LNCAP (cell line): ENCODE measurements around the gene MCTP1.

ENCODE experiments used
- TF ChIP-seq, protein P1 (sequence below): fragments of 450-650 bp; IDR thresholded peaks from 2 replicates; pipeline ENCODE4 v1.5.1; 2017; ENCODE audit warnings: mild to moderate bottlenecking

MCTP1 gene

DNA sequence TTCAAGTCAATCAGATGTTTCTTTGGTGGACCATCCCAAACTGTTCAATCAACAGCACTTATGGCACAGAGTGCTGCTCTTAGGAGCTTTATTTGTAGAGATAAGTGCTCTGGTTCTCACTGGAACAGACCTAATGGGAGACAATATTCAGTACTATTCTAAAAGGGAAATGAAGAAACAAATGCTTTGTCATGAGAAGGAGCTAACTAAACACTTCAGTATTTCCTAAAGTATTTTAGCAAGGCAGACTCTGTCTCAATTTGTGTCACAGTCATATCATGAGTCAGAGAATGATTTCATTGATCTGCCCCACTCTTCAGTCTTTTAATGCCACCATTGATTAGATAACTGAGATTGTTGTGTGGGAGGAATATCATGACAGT is 491.1 kb downstream of the MCTP1 start:
- TF ChIP-seq, protein P1, sequence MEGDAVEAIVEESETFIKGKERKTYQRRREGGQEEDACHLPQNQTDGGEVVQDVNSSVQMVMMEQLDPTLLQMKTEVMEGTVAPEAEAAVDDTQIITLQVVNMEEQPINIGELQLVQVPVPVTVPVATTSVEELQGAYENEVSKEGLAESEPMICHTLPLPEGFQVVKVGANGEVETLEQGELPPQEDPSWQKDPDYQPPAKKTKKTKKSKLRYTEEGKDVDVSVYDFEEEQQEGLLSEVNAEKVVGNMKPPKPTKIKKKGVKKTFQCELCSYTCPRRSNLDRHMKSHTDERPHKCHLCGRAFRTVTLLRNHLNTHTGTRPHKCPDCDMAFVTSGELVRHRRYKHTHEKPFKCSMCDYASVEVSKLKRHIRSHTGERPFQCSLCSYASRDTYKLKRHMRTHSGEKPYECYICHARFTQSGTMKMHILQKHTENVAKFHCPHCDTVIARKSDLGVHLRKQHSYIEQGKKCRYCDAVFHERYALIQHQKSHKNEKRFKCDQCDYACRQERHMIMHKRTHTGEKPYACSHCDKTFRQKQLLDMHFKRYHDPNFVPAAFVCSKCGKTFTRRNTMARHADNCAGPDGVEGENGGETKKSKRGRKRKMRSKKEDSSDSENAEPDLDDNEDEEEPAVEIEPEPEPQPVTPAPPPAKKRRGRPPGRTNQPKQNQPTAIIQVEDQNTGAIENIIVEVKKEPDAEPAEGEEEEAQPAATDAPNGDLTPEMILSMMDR = no peak

DNA sequence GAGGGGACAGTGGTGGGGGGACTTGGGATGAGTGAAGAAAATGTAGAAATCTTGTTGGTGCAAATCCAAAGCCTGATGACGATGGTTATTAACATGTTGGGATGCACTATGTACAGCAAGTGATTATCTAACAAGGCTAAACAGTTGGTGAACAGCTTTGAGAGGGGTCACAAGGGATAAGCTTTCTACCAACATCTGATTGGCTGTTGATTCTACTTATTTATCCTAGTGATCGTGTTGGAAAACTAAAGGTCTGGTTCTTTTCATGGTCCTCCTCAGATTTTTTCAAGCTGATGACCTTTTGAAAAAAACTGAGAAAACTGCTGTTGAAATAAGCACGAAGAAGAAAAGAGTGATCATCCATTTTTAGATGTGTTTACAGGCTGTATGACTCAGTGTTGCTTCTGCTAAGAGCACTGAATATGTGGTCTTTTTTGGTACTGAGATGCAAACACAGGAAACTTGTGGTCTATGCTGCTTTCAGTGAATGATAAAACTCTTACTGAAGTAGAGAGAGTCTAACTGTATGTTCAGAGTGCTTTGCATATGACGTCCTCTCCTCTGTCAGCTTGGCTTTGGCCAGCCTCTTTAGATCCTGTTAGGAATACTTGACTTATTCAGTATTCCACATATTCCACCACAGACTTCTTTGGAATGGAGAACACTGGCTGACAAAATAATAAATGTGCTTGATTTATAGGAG is 491.6 kb downstream of the MCTP1 start:
- TF ChIP-seq, protein P1 = no peak

DNA sequence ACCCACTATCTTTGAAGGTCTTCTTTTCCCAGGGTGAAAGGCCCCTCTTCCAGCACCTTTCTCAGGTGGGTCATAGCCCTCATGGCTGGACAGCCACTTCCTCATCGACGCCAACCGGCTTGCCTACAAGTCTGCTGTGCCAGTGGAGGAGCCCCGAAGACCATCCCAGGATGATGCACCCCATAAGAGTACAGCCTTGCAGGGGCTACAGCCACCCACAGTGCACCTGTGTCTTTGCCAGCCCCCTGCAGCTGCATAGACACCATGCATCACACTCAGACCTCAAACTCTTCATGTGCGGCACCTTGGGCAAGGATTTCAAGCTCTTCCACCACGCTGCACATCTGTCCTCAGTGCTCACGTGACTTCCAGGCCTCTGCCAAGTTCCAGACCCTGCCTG is 493.1 kb downstream of the MCTP1 start:
- TF ChIP-seq, protein P1 = no peak

DNA sequence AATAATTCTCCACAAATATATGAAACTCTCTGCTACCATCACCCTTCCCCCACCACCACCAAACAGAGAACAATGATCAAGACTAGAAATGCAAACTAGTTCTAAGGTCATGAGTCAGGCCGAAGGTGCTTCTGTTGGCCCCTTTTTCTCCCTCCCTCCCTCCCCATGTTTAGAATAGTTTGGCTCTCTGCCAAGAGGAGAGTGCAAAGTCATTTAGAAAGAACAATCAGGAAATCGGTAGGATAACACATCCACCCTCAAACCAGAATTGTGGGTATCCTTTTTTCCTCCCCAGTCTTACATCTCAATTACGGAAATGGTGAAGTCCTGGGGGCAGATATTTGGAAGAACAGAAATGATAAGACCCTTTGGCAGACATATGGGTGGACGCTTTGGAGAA is 496.4 kb downstream of the MCTP1 start:
- TF ChIP-seq, protein P1 = no peak

DNA sequence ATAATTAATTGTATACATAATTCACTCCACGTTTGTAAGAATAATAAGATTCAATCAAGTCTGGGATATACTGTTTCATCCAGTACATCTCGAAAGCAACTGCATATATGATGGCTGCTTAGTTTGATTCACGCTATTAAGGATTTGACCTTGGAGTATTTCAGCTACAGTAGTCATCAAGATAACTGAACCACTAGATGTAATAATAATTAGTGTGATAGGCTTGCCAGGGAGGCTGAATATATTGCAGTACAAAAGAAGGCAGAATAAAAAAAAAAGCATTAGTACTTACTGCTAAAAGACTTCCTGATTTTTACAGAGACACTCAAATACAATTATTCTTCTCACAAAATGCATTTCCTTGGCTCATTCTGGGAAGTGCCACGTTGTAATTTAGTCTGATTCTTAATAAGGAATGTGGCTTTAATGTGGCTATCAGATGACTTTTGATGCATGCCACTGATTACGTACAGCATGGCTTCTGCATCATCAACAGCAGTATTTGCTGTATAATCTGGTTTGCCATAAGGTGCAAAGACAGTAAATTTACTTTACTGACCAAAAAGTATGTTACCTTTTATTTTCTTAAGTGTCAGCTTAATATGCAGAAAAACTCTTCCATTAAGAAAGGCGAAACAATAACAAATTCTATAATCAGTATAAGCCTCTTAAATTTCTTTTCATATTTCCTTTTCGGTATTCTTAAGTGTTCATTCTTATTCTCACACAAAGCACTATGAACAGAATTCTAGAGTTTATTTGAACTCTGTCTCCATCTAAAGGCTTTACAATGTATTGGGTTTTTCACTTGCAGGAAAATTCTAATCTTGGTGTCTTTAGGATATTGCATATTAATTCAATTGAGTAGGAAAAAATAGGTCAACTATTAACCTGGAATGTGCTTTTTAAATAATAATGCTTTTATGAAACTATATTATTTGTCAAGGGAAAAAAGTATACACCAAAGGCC is 500.1 kb downstream of the MCTP1 start:
- TF ChIP-seq, protein P1 = peak; percentile 41

DNA sequence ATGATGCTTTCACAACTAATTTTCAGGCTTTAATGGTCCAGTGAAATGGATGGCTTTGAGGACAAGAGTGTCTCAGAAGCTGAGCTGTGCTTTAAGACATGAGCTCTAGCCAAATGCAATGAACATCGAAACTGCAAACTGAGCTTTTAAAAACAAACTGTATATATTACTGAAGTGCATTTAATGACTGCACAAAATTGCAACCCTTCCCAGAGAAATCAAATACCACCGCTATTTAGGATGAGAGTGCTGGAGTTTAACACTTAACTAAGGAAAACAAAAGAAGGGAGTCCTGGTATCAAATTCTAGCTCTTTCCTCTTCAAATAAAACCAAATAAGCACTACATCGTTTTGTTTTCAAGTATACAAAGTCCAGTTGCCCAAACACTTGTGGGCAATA is 502.5 kb downstream of the MCTP1 start:
- TF ChIP-seq, protein P1 = no peak

DNA sequence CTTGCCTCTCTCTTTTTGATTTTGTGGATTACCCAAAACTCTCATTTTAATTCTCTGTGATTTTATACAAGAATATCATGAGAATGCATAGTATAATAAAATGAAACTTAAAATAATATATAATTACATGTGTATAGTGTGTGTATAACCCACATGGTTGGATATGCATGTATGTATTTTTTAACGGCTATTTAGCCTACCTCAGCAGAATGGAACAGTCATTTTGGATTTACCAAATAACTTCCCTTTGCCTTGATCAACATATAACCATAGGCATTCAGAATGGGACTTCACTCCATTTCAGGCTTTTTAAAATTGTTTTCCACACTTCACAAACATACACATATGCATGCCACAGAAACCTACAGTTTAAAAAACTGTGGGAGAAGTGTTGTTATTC is 505.2 kb downstream of the MCTP1 start:
- TF ChIP-seq, protein P1 = no peak
